ENCODE measurements around the gene UBL3. TPM values are rescaled to one million over a fixed set of nuclear protein-coding genes. Genes with fewer than 3 reads are reported as not detected.

UBL3 gene
- polyA plus RNA-seq, 1 experiment: 24.7 TPM

GRCh38 chr13:29791508-29791907 is 58.9 kb downstream of the UBL3 start:
- Histone ChIP-seq H3K9me3 (ENCODE audit: control insufficient read depth, insufficient read depth, low read length) (no peaks in the 10 kb centered on the region), H3K4me3 (ENCODE audit: low read depth, low read length) (no peak overlapping the region), H3K27ac (ENCODE audit: low read depth, low read length) (no peak overlapping the region), H3K27me3 (ENCODE audit: control insufficient read depth, insufficient read depth, low read length) (no peaks in the 10 kb centered on the region)
- DNase-seq (ENCODE audit: low read depth, low spot score): no peak
- POLR2A ChIA-PET: no interaction called here
- TF ChIP-seq, protein P1, sequence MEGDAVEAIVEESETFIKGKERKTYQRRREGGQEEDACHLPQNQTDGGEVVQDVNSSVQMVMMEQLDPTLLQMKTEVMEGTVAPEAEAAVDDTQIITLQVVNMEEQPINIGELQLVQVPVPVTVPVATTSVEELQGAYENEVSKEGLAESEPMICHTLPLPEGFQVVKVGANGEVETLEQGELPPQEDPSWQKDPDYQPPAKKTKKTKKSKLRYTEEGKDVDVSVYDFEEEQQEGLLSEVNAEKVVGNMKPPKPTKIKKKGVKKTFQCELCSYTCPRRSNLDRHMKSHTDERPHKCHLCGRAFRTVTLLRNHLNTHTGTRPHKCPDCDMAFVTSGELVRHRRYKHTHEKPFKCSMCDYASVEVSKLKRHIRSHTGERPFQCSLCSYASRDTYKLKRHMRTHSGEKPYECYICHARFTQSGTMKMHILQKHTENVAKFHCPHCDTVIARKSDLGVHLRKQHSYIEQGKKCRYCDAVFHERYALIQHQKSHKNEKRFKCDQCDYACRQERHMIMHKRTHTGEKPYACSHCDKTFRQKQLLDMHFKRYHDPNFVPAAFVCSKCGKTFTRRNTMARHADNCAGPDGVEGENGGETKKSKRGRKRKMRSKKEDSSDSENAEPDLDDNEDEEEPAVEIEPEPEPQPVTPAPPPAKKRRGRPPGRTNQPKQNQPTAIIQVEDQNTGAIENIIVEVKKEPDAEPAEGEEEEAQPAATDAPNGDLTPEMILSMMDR (IDR thresholded peaks at IDR 0.05; ENCODE audit: low read depth, low read length): no peak
- CTCF ChIA-PET: no interaction called here

GRCh38 chr13:29786698-29787097 is 63.7 kb downstream of the UBL3 start:
- no peak for DNase-seq (ENCODE audit: low read depth, low spot score)
- no peaks in the 10 kb centered on the region for H3K27me3 ChIP-seq (ENCODE audit: control insufficient read depth, insufficient read depth, low read length)
- H3K9me3 ChIP-seq (ENCODE audit: control insufficient read depth, insufficient read depth, low read length): no peaks in the 10 kb centered on the region
- no peak overlapping the region for H3K4me3 ChIP-seq (ENCODE audit: low read depth, low read length)
- POLR2A ChIA-PET: no interaction called here
- TF ChIP-seq, protein P1 (IDR thresholded peaks at IDR 0.05; ENCODE audit: low read depth, low read length): no peak
- CTCF ChIA-PET: interaction anchor here (0.8 to 2.2 kb wide), 5 partner anchors 11 to 327 kb away, joined by 3 to 10 read pairs (median 4); no protein-coding TSS in a partner anchor
- no peak overlapping the region for H3K27ac ChIP-seq (ENCODE audit: low read depth, low read length)

GRCh38 chr13:29785978-29786377 is 64.4 kb downstream of the UBL3 start:
- POLR2A ChIA-PET: no interaction called here
- Histone ChIP-seq H3K27ac (ENCODE audit: low read depth, low read length) (no peak overlapping the region), H3K4me3 (ENCODE audit: low read depth, low read length) (no peak overlapping the region), H3K27me3 (ENCODE audit: control insufficient read depth, insufficient read depth, low read length) (no peaks in the 10 kb centered on the region), H3K9me3 (ENCODE audit: control insufficient read depth, insufficient read depth, low read length) (no peaks in the 10 kb centered on the region)
- CTCF ChIA-PET: interaction anchor here (0.6 to 2.2 kb wide), 4 partner anchors 10 to 138 kb away, joined by 3 to 10 read pairs (median 3); no protein-coding TSS in a partner anchor
- no peak for DNase-seq (ENCODE audit: low read depth, low spot score)
- TF ChIP-seq, protein P1 (IDR thresholded peaks at IDR 0.05; ENCODE audit: low read depth, low read length): no peak

- Histone ChIP-seq H3K4me3 (ENCODE audit: low read depth, low read length) (no peak overlapping the region), H3K27me3 (ENCODE audit: control insufficient read depth, insufficient read depth, low read length) (no peaks in the 10 kb centered on the region), H3K9me3 (ENCODE audit: control insufficient read depth, insufficient read depth, low read length) (no peaks in the 10 kb centered on the region), H3K27ac (ENCODE audit: low read depth, low read length) (no peak overlapping the region)
- POLR2A ChIA-PET: no interaction called here
- no peak for DNase-seq (ENCODE audit: low read depth, low spot score)
- TF ChIP-seq, protein P1 (IDR thresholded peaks at IDR 0.05; ENCODE audit: low read depth, low read length): no peak
- CTCF ChIA-PET: interaction anchor here (1.2 to 1.3 kb wide), 2 partner anchors 12 to 141 kb away, joined by 4 to 8 read pairs; no protein-coding TSS in a partner anchor
These were observed 67.6 kb downstream of the UBL3 start for GRCh38 chr13:29782798-29783197.

DNA sequence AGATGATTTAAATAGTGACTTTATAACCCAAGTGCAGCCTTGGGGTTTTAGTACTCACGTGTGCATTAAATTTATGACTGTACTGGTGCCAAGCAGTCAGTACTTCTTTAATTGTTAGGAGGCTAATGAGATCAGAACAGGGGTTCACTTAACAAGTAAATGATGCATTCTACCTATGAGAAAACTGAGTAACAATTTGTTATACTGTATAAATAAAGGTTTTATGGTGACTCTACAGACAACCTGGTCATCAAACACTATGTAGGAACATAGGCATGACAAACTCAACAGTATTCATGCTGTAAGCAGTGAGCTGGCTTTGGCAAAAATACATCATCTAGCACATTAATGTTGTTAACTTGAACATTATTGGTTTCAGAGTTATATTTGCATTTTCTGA is 75.6 kb downstream of the UBL3 start:
- Histone ChIP-seq H3K4me3 (ENCODE audit: low read depth, low read length) (no peak overlapping the region), H3K27ac (ENCODE audit: low read depth, low read length) (no peak overlapping the region), H3K9me3 (ENCODE audit: control insufficient read depth, insufficient read depth, low read length) (no peaks in the 10 kb centered on the region), H3K27me3 (ENCODE audit: control insufficient read depth, insufficient read depth, low read length) (no peaks in the 10 kb centered on the region)
- ChIA-PET POLR2A (interaction anchor here (0.6 kb wide), 1 partner anchor 18 kb away, joined by 3 read pairs; no protein-coding TSS in a partner anchor), CTCF (interaction anchor here (13.5 kb wide), 1 partner anchor 339 kb away, joined by 213 read pairs; no protein-coding TSS in a partner anchor)
- TF ChIP-seq, protein P1 (IDR thresholded peaks at IDR 0.05; ENCODE audit: low read depth, low read length): no peak
- no peak for DNase-seq (ENCODE audit: low read depth, low spot score)
